HCT116 (cell line): ENCODE measurements around the gene SLC44A1. TPM values are rescaled to one million over a fixed set of nuclear protein-coding genes. Genes with fewer than 3 reads are reported as not detected.

Experiments
- ATAC-seq: fragments of 200-7000 bp; cut with Tn5 transposase; 2 replicates; pipeline ENCODE4 v1.9.1; 2020; ENCODE audit warnings: mild to moderate bottlenecking, moderate library complexity
- BruUV-seq: library from RNA; stranded (reverse); fragments of 400-500 nt; replicated peaks from 2 replicates; lab custom pipeline; 2021; lab: Mats Ljungman, UMichigan
- CTCF ChIA-PET: fragments of 300-600 bp; sonication (Branson Sonifier 250); formaldehyde crosslinking; loops from one replicate; lab custom pipeline; 2021; ENCODE audit warnings: antibody characterized with exemption; lab: Charles Lee
- POLR2A ChIA-PET: fragments of 300-600, 350-600 bp; sonication (Branson Sonifier 250); formaldehyde crosslinking; loops from one replicate; lab custom pipeline; 2021; ENCODE audit warnings: antibody characterized with exemption; lab: Charles Lee
- RAD21 ChIA-PET, 2 experiments: fragments of 300-600 bp; sonication (Branson Sonifier 250); formaldehyde crosslinking; loops; one replicate each; lab custom pipeline; 2023; ENCODE audit warnings: low total read pairs in 2 of 2; ENCODE audit not compliant: uncharacterized antibody in 2 of 2, unreplicated experiment in 2 of 2, low non-redundant PET in 1 of 2; lab: Charles Lee
- DNase-seq: peaks from one replicate; pipeline ENCODE4 v3.0.0-alpha.2; 2010; ENCODE audit warnings: low read depth, low spot score
- H2AFZ ChIP-seq: fragments of 200-600 bp; shearing (Covaris generic), sonication (generic); 2 replicates; pipeline ENCODE4 v1.6.1; 2017; ENCODE audit warnings: low read depth, mixed run types, mixed read lengths, antibody characterized with exemption, low read length; ENCODE audit not compliant: poor library complexity, severe bottlenecking
- H3K27ac ChIP-seq: 2 replicates; pipeline ENCODE4 v1.5.1; 2012; ENCODE audit warnings: low read depth, low read length
- H3K27me3 ChIP-seq: fragments of 200-600 bp; sonication (generic); 2 replicates; pipeline ENCODE4 v1.6.1; 2016; ENCODE audit warnings: mixed run types, low read length, mixed read lengths; ENCODE audit not compliant: insufficient read depth
- H3K36me3 ChIP-seq, 2 experiments: fragments of 200-500 bp in 1 of 2; fragments of 200-600 bp in 1 of 2; sonication (Bioruptor generic) in 1 of 2; sonication (generic) in 1 of 2; 2 replicates each; pipeline versions ENCODE4 v1.5.1 to v1.6.1; 2014 to 2016; ENCODE audit warnings: low read length in 2 of 2, inconsistent platforms in 1 of 2, mixed read lengths in 1 of 2, mixed run types in 1 of 2; ENCODE audit not compliant: insufficient read depth in 2 of 2, control insufficient read depth in 1 of 2
- H3K4me1 ChIP-seq, 2 experiments: fragments of 200-600 bp in 1 of 2; sonication (generic) in 1 of 2; 2 replicates each; pipeline versions ENCODE4 v1.5.1 to v1.6.1; 2012 to 2017; ENCODE audit warnings: low read length in 2 of 2, inconsistent platforms in 1 of 2, mild to moderate bottlenecking in 1 of 2, mixed read lengths in 1 of 2, mixed run types in 1 of 2, moderate library complexity in 1 of 2; ENCODE audit not compliant: insufficient read depth in 2 of 2, control insufficient read depth in 1 of 2
- H3K4me2 ChIP-seq: fragments of 200-600 bp; sonication (generic); 2 replicates; pipeline ENCODE4 v1.6.1; 2017; ENCODE audit warnings: mixed run types, low read length, mixed read lengths
- H3K4me3 ChIP-seq, 2 experiments: fragments of 200-600 bp in 1 of 2; sonication (generic) in 1 of 2; replicated peaks in 1 of 2; 2 replicates each; pipeline ENCODE4 v1.5.1; 2011 to 2016; ENCODE audit warnings: low read length in 2 of 2, control low read depth in 1 of 2, low read depth in 1 of 2, mild to moderate bottlenecking in 1 of 2, mixed read lengths in 1 of 2, mixed run types in 1 of 2
- H3K79me2 ChIP-seq: fragments of 200-600 bp; sonication (generic); 2 replicates; pipeline ENCODE4 v1.6.1; 2017; ENCODE audit warnings: mild to moderate bottlenecking, mixed run types, low read length, moderate library complexity, mixed read lengths; ENCODE audit not compliant: insufficient read depth
- H3K9ac ChIP-seq: fragments of 200-600 bp; sonication (generic); 2 replicates; pipeline ENCODE4 v1.6.1; 2016; ENCODE audit warnings: low read length, mixed read lengths
- H3K9me2 ChIP-seq: fragments of 200-600 bp; sonication (generic), shearing (Covaris generic); 2 replicates; pipeline ENCODE4 v1.6.1; 2017; ENCODE audit warnings: mixed run types, mild to moderate bottlenecking, moderate library complexity; ENCODE audit not compliant: insufficient read depth
- H3K9me3 ChIP-seq, 2 experiments: fragments of 200-500 bp in 1 of 2; fragments of 200-600 bp in 1 of 2; sonication (Bioruptor generic) in 1 of 2; sonication (generic) in 1 of 2; 2 replicates each; pipeline ENCODE4 v1.6.1; 2014 to 2017; ENCODE audit warnings: low read length in 2 of 2, mixed read lengths in 2 of 2, inconsistent platforms in 1 of 2, low read depth in 1 of 2, mild to moderate bottlenecking in 1 of 2, mixed run types in 1 of 2, moderate library complexity in 1 of 2; ENCODE audit not compliant: control insufficient read depth in 1 of 2, insufficient read depth in 1 of 2
- H4K20me1 ChIP-seq: fragments of 200-600 bp; sonication (generic), shearing (Covaris generic); 2 replicates; pipeline ENCODE4 v1.6.1; 2017; ENCODE audit warnings: mixed run types, mild to moderate bottlenecking, moderate library complexity; ENCODE audit not compliant: insufficient read depth
- CBX3 ChIP-seq: IDR thresholded peaks from 2 replicates; pipeline ENCODE4 v1.6.1; 2012; ENCODE audit warnings: low read depth
- CEBPB ChIP-seq: IDR thresholded peaks from 2 replicates; pipeline ENCODE4 v1.6.1; 2012; ENCODE audit warnings: low read depth
- CTCF ChIP-seq, 3 experiments: fragments of 200-600 bp in 1 of 3; sonication (generic) in 1 of 3; IDR thresholded peaks in 2 of 3; conservative IDR thresholded peaks in 1 of 3; 2 replicates each; pipeline ENCODE4 v1.5.1; 2012 to 2017; ENCODE audit warnings: low read depth in 2 of 3, low read length in 2 of 3, antibody characterized with exemption in 1 of 3, borderline replicate concordance in 1 of 3, control low read depth in 1 of 3, mild to moderate bottlenecking in 1 of 3, mixed read lengths in 1 of 3, mixed run types in 1 of 3, moderate library complexity in 1 of 3; ENCODE audit not compliant: insufficient read depth in 1 of 3
- ELF1 ChIP-seq: IDR thresholded peaks from 2 replicates; pipeline ENCODE4 v1.6.1; 2012; ENCODE audit warnings: low read depth, borderline replicate concordance
- EZH2 ChIP-seq: fragments of 200-600 bp; sonication (generic); IDR thresholded peaks from 2 replicates; pipeline ENCODE4 v1.6.1; 2017; ENCODE audit warnings: antibody characterized with exemption, mixed run types
- EZH2phosphoT487 ChIP-seq: fragments of 200-600 bp; IDR thresholded peaks from 2 replicates; pipeline ENCODE4 v1.6.1; 2018; ENCODE audit warnings: antibody characterized with exemption, borderline replicate concordance
- FOSL1 ChIP-seq: IDR thresholded peaks from 2 replicates; pipeline ENCODE4 v1.6.1; 2012; ENCODE audit warnings: low read depth
- JUND ChIP-seq: IDR thresholded peaks from 2 replicates; pipeline ENCODE4 v1.6.1; 2012
- RAD21 ChIP-seq: IDR thresholded peaks from 2 replicates; pipeline ENCODE4 v1.6.1; 2012; ENCODE audit warnings: low read depth, mild to moderate bottlenecking
- SIN3A ChIP-seq: IDR thresholded peaks from 2 replicates; pipeline ENCODE4 v1.6.1; 2012; ENCODE audit warnings: low read depth
- SP1 ChIP-seq: IDR thresholded peaks from 2 replicates; pipeline ENCODE4 v1.6.1; 2012; ENCODE audit warnings: low read depth
- SRF ChIP-seq: IDR thresholded peaks from 2 replicates; pipeline ENCODE4 v1.6.1; 2012; ENCODE audit warnings: low read depth
- TCF7L2 ChIP-seq: IDR thresholded peaks from 2 replicates; pipeline ENCODE4 v1.7.0; 2011; ENCODE audit warnings: borderline replicate concordance, inconsistent platforms; ENCODE audit not compliant: insufficient read depth, insufficient read length; ENCODE audit errors: extremely low read depth
- YY1 ChIP-seq: IDR thresholded peaks from 2 replicates; pipeline ENCODE4 v1.6.1; 2011; ENCODE audit warnings: low read length, low read depth, moderate library complexity, mild to moderate bottlenecking; ENCODE audit not compliant: insufficient replicate concordance; ENCODE audit errors: extremely low read depth
- ZFX ChIP-seq: fragments of 450-650 bp; IDR thresholded peaks from 2 replicates; pipeline ENCODE4 v1.6.1; 2017
- ZNF274 ChIP-seq: fragments of 200-500 bp; sonication (Bioruptor generic); IDR thresholded peaks from 2 replicates; pipeline ENCODE4 v1.6.1; 2014; ENCODE audit warnings: mild to moderate bottlenecking, low read depth, low read length, inconsistent platforms
- intact Hi-C: fragments of 100-400 bp; cut with micrococcal nuclease; formaldehyde crosslinking; loops from 2 replicates; pipeline ENCODE4 v1.10.0; 2022
- total RNA-seq: library from RNA; stranded (reverse); gene quantifications from one replicate; pipeline ENCODE4 v1.2.1, GENCODE V29; 2021; ENCODE audit not compliant: unreplicated experiment
- TF ChIP-seq, protein P1 (sequence below): IDR thresholded peaks from 2 replicates; pipeline ENCODE4 v1.6.1; 2011; ENCODE audit warnings: mild to moderate bottlenecking, low read length, moderate library complexity; ENCODE audit not compliant: insufficient replicate concordance; ENCODE audit errors: extremely low read depth
- TF ChIP-seq, protein P2 (sequence below): IDR thresholded peaks from 2 replicates; pipeline ENCODE4 v1.6.1; 2012
- TF ChIP-seq, protein P3 (sequence below): IDR thresholded peaks from 2 replicates; pipeline ENCODE4 v1.6.1; 2012

Gene SLC44A1
- total RNA-seq, 1 experiment from 2014 or later: 44.1 TPM

DNA sequence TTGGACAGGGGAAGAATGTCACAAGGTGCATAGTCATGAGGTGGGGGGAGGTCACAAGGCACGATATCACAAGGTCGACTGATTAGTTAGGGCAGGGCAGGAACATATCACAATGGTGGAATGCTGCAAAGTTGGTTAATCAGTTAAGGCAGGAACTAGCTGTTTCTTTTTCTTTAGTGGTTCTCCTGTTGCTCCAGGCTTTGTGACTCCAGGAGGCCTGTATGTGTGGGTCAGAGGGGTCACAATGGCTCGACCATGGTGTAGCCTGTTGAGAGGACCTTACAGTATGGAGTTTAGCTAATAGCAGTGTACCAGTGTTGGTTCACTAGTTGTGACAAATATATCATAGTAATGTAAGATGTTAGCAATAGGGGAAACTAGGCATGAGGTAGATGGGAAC lies 191.0 kb downstream of the SLC44A1 start:
- Histone ChIP-seq H3K36me3 (no peaks in the 10 kb centered on the region), H3K79me2 (no peaks in the 10 kb centered on the region), H3K27ac (no peak overlapping the region), H2AFZ (no peak overlapping the region), H3K9me3 (no peaks in the 10 kb centered on the region), H3K9ac (no peak overlapping the region), H3K4me2 (no peak overlapping the region), H4K20me1 (no peaks in the 10 kb centered on the region)
- intact Hi-C loops: no loop called here
- ChIA-PET CTCF (no interaction called here), POLR2A (no interaction called here)
- no peak for DNase-seq
- no peak for TF ChIP-seq SIN3A
- TF ChIP-seq SP1: no peak
- no peak for TF ChIP-seq ZNF274
- TF ChIP-seq YY1: no peak
- TF ChIP-seq FOSL1: no peak
- no peak for TF ChIP-seq CEBPB
- TF ChIP-seq, protein P1, sequence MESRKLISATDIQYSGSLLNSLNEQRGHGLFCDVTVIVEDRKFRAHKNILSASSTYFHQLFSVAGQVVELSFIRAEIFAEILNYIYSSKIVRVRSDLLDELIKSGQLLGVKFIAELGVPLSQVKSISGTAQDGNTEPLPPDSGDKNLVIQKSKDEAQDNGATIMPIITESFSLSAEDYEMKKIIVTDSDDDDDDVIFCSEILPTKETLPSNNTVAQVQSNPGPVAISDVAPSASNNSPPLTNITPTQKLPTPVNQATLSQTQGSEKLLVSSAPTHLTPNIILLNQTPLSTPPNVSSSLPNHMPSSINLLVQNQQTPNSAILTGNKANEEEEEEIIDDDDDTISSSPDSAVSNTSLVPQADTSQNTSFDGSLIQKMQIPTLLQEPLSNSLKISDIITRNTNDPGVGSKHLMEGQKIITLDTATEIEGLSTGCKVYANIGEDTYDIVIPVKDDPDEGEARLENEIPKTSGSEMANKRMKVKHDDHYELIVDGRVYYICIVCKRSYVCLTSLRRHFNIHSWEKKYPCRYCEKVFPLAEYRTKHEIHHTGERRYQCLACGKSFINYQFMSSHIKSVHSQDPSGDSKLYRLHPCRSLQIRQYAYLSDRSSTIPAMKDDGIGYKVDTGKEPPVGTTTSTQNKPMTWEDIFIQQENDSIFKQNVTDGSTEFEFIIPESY: no peak
- TF ChIP-seq JUND: no peak
- TF ChIP-seq, all 23 proteins: peak for 0
- H3K27me3 ChIP-seq: no peaks in the 10 kb centered on the region
- RAD21 ChIA-PET: no interaction called here
- H3K4me3 ChIP-seq: no peak overlapping the region
- H3K4me1 ChIP-seq: no peaks in the 10 kb centered on the region
- H3K9me2 ChIP-seq: no peaks in the 10 kb centered on the region
- ATAC-seq: no peak
- no TSS peak for BruUV-seq

DNA sequence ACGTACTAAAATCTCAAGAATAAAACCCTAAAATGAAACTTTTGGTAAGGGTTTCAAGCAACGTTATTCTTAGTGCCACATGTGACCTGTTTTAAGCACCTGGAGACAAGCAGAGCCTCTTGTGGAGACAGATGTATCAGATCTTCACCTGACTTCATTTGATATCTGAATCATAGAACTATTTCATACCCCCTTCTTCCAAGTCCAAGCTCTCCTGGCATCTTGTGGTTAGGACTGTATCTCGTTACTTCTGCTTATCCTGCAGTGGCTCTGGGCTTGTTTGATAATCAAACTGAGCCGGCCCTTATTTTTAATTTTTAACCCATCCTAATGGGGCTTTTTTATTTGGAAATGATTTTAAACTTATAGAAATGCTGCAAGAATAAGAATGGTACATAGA lies 192.3 kb downstream of the SLC44A1 start:
- no peak for DNase-seq
- Histone ChIP-seq H3K27ac (no peak overlapping the region), H3K9ac (no peak overlapping the region), H3K4me2 (no peak overlapping the region), H3K4me3 (no peak overlapping the region), H3K79me2 (no peaks in the 10 kb centered on the region), H2AFZ (no peak overlapping the region), H3K4me1 (no peaks in the 10 kb centered on the region), H4K20me1 (no peaks in the 10 kb centered on the region), H3K9me3 (no peaks in the 10 kb centered on the region), H3K27me3 (no peaks in the 10 kb centered on the region), H3K36me3 (no peaks in the 10 kb centered on the region), H3K9me2 (no peaks in the 10 kb centered on the region)
- ATAC-seq: no peak
- ChIA-PET CTCF (no interaction called here), RAD21 (no interaction called here), POLR2A (no interaction called here)
- no TSS peak for BruUV-seq
- intact Hi-C loops: no loop called here
- TF ChIP-seq ZFX (no peak), SIN3A (no peak), TCF7L2 (no peak), SRF (no peak), ELF1 (no peak), EZH2phosphoT487 (no peak), CBX3 (no peak), EZH2 (no peak), SP1 (no peak), RAD21 (no peak), JUND (no peak), CTCF (IDR thresholded peaks at IDR 0.05 in 2 of 3, conservative IDR thresholded peaks at IDR 0.05 in 1 of 3; ENCODE audit: borderline replicate concordance in 1 of 3, insufficient read depth in 1 of 3, low read depth in 2 of 3, low read length in 2 of 3) (no peak), ZNF274 (no peak), FOSL1 (no peak)
- TF ChIP-seq, protein P2, sequence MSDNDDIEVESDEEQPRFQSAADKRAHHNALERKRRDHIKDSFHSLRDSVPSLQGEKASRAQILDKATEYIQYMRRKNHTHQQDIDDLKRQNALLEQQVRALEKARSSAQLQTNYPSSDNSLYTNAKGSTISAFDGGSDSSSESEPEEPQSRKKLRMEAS: no peak
- TF ChIP-seq, protein P3, sequence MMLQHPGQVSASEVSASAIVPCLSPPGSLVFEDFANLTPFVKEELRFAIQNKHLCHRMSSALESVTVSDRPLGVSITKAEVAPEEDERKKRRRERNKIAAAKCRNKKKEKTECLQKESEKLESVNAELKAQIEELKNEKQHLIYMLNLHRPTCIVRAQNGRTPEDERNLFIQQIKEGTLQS: no peak
